Iris pigment epithelial cell (primary cell): ENCODE measurements around the gene BCL6.

Experiments used
- DNase-seq: peaks from one replicate; pipeline ENCODE4 v3.0.0-alpha.2; 2011; ENCODE audit warnings: low read depth

BCL6 gene

GRCh38 chr3:187745201-187746058 lies at the start of gene BCL6:
Gene BCL6, minus strand, starts transcription at chr3:187745468. Its CDS starts 11,775 bp downstream, at chr3:187733693.
- DNase-seq, result peak; percentile 99

DNA sequence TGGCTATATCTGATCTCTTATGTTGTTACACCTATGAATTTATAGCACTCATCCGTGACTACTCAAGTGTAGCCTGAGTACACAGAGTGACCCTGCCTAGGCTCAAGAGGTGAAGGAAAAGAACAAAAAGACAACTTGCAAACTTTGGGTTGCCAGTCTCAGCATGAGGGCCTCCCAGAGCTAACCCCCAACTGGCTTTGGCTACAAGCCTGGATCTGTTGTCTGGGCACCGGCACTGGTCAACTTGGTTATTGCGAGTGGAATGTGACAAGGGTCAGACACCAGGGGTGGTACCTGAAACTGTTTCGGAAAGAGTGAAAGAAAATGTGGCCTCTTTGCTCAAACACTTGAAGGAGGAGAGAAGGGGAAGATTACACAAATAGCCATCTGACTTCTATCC lies 49.5 kb upstream of the BCL6 start:
- no peak for DNase-seq

GRCh38 chr3:187793618-187794017 lies 48.4 kb upstream of the BCL6 start:
- no peak for DNase-seq

DNA sequence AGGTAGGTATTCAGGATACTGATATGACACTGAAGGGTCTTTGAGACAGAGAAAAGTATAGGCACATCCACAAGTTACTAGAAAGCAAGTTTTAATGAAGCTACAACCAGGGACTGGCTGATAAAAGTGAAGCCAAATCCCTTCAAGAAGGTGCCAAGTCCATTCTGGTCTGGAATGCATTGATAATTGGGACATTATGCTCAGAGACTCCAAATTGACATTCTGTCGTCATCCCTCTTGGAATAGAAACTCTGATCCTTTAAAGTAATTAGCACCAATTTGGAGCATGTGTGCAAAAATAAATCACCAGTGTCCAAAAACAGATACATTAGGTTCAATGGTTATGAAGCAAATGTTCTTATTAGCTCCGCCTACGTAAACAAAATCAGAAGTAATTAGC lies 47.3 kb upstream of the BCL6 start:
- DNase-seq, result no peak

DNA sequence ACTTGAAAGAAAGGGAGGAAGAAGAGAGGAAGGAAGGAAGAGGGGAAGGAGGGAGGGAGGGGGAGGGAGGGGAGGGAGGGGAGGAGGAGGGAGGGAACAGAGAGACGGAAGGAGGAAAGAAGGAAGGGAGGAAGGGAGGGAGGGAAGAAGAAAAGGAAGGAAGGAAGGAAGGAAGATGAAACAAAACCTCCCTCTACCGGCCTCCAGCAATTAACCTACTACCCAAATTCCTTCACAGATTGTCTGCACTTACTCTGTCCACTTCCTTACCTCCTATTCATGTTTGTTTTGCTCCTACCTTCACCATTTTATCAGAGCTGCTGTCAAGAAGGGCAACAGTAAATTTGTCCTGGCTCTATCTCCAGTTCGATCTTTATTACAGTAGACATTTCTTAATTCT lies 44.6 kb upstream of the BCL6 start:
- no peak for DNase-seq

- no peak for DNase-seq
Observed at GRCh38 chr3:187788984-187789857, 44.0 kb upstream of the BCL6 start.

DNA sequence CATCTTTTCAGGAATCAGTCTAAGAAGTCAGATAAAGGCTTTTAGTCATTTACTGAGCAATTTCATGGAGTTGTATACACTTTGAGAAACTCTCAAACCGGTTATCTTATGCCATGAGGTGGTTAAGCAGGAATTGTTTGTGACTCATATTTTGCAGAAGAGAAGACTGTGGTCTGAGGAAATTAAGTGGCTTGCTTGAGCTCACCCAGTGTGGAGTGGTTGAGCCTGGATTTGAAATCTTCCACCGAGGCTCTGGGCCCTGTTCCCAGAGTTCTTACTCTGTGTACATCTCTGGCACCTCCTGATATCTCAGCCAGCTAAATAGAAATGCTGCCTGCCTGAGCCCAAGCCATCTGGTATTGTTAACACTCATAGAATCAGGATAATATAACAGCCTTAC lies 37.8 kb upstream of the BCL6 start:
- DNase-seq, result peak; percentile 98

GRCh38 chr3:187782006-187782405 lies 36.7 kb upstream of the BCL6 start:
- no peak for DNase-seq

- DNase-seq, result no peak
Observed at GRCh38 chr3:187781001-187781400, 35.7 kb upstream of the BCL6 start.

DNA sequence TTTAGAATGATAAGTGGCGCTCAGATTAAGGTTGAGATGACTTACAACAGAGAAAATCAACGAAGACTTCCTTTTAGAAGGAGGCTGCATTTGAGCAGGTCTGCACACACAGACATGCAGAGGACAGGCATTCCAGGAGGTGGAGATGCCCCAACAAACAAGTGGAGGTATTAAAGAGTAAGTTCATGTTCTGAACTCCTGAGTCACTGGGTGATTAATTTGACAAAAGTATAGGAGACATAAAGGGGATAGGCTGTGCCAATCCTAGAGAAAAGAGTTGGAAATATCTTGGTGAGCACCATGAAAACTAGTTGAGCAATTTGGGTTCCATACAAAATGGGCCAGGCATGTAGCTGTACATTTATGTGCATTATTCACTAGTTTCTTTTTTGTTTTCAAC lies 33.5 kb upstream of the BCL6 start:
- no peak for DNase-seq

GRCh38 chr3:187777331-187777941 lies 32.2 kb upstream of the BCL6 start:
- peak; percentile 34 for DNase-seq

DNA sequence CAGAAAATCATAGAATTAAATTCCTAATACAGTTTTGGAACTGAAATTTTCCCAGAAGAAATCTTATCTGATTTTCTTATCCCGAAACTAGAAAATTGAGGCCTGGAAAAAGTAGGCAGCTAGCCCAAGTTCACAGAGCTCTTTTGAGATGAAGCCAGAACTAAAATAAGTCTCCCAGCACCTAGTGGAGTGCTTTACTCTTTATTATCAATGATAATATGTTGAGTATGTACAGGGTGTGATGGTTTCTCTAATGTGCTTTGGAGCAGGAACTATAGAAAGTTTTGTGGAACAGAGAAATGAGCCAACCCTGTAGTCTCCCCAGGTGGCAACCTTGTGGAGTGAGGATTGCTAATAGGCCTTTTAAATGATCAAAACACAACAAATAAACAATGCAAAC lies 30.3 kb upstream of the BCL6 start:
- DNase-seq, result no peak

GRCh38 chr3:187774185-187774789 lies 29.0 kb upstream of the BCL6 start:
- DNase-seq, result no peak

DNA sequence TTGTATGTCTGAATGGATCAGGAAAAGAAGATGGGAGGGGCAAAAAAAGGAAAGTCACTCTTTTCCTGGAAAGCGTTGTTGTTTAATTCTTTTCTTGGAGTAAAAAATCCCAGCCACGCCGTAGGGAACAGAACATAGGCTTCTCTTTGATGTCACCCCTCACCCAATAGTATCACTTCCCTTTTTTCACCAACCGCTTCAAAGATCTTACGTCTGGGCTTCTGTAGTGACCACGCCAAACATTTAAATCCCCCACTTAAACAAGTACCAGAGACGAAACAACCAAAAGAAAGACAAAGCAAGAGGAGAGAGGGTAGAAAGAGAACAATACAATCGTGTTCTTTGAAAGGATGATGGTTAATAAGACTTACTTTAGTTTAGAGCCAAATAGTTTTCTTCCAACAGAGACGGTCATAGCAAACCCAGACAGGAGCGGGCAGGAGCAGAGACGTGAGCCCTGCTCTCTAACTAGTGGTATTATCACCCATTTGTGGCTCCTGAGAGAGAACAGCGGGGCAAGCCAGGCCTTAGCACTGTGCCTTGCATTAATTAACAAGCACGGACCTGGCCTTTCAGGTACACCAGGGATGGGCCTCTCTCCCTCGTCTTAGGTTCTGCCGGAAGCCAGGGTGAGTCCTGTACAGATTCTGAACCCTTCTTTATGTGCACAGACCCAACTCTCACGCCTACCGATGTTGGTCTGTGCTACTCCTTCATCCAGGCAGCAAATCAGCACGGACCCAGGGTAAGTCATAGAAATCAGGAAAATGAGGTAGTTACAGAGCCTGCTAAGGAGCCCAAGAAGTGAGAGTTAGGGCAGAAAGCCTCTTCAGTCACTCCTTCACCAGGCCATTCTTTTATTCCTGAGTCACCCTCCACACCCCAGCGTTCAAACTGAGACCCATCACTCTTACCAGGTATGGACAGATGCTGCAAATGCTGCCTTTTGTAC lies 28.2 kb upstream of the BCL6 start:
- DNase-seq, result no peak

DNA sequence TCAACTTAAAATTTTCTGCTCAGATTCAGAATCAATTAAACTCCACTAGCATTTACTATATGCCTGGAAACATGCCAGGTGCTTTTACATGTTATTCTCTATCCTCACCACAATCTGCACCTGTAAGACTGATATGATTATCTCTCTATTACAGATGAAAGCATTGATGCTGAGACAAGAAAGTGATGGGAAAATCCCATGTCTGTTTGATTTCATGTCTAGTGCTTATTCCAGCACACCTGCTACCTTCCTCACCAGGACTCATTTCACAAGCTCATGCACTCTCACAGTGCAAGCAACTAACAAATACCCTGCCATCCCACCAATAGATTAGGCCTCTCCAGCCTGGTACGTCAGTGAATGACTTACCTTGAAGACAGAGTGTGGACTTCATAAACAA lies 25.0 kb upstream of the BCL6 start:
- DNase-seq, result no peak

DNA sequence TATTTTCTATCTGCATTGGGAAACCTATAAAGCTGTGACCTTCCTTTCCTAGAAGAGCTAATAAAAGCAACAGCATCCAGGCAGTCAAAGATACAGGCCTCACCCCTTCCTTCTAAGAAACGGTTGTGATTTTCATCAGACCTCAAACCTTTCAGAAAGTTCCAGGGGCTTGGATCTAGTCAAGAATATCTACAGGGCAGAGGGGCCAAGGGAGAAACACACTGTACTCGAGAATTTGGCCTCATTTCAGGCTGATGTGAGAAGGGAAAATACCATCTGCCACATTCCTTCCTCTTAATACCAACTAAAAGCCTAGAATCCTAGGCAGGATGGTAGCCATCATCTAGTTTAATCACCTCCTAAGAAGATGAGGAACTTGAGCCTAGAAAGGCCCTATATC lies 24.5 kb upstream of the BCL6 start:
- no peak for DNase-seq

DNA sequence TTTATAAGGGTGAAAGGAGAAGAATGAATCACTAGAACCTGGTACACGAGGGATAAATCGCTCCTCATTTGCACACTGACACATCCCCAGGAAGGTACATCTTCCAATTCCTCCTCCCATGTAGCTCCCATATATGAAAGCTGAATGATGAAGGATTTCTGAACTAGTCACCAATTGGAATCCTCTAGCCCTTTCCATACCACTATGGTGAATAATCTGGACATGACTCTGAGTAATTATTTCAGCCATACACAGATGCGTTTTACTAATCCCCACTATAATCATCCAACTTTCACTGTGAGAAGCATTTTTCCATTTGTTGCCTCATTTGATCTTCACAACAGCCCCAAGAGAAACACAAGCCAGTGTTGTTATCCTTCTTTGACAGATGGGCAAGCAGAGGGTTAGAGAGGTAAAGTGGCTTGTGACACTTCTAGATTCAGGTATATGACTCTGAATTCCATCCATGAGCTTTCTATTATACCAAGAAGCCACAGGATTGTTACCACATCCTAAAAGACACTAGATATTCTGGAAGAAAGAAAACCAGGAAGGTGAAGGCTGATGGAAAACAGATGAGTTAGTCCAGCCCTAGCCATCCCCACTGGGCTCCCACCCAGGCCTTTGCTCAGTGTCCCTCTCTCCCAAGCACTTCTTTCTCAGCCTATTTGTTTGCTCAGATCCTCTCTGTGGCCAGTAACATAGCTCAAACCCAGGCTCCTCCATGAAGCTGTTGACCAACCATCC lies 22.2 kb upstream of the BCL6 start:
- DNase-seq, result peak; percentile 89

- peak; percentile 52 for DNase-seq
Observed at GRCh38 chr3:187765342-187765741, 20.1 kb upstream of the BCL6 start.

- no peak for DNase-seq
Observed at GRCh38 chr3:187763850-187764648, 18.8 kb upstream of the BCL6 start.

- no peak for DNase-seq
Observed at GRCh38 chr3:187762792-187763191, 17.5 kb upstream of the BCL6 start.
